ENCODE results near the gene NAP1L1.
"Not testable (repeated sequence)": the region's sequence is repeated elsewhere in the genome, so short reads cannot be mapped to it uniquely, and the experiment has no call there.

Gene NAP1L1

GRCh38 chr12:76018672-76019071 lies 65.8 kb downstream of the NAP1L1 start:
- no peak for DNase-seq

GRCh38 chr12:76018111-76018510 lies 66.4 kb downstream of the NAP1L1 start:
- DNase-seq: no peak

GRCh38 chr12:76014007-76014406 lies 70.5 kb downstream of the NAP1L1 start:
- no peak for DNase-seq

- no peak for DNase-seq
Observed at GRCh38 chr12:76013603-76014002, 70.9 kb downstream of the NAP1L1 start.

- DNase-seq: no peak
Observed at GRCh38 chr12:76012644-76013043, 71.8 kb downstream of the NAP1L1 start.

GRCh38 chr12:76010732-76011458 lies 73.6 kb downstream of the NAP1L1 start:
- peak; percentile 48 for DNase-seq

- DNase-seq: no peak
Observed at GRCh38 chr12:76008428-76008827, 76.1 kb downstream of the NAP1L1 start.

GRCh38 chr12:76007640-76008039 lies 76.8 kb downstream of the NAP1L1 start:
- no peak for DNase-seq

- DNase-seq: peak; percentile 75
Observed at GRCh38 chr12:76006028-76006925, 78.2 kb downstream of the NAP1L1 start.

- DNase-seq: no peak
Observed at GRCh38 chr12:76003355-76003638, 81.2 kb downstream of the NAP1L1 start.

- no peak for DNase-seq
Observed at GRCh38 chr12:76002598-76003354, 81.7 kb downstream of the NAP1L1 start.

GRCh38 chr12:75998292-75999063 lies 86.0 kb downstream of the NAP1L1 start:
- no peak for DNase-seq

GRCh38 chr12:75997658-75998057 lies 86.8 kb downstream of the NAP1L1 start:
- no peak for DNase-seq

GRCh38 chr12:75996861-75997447 lies 87.5 kb downstream of the NAP1L1 start:
- no peak for DNase-seq

- no peak for DNase-seq
Observed at GRCh38 chr12:75995691-75996090, 88.8 kb downstream of the NAP1L1 start.

GRCh38 chr12:75994069-75994740 lies 90.3 kb downstream of the NAP1L1 start:
- DNase-seq: no peak

- no peak for DNase-seq
Observed at GRCh38 chr12:75991753-75992152, 92.7 kb downstream of the NAP1L1 start.

- no peak for DNase-seq
Observed at GRCh38 chr12:75990189-75990912, 94.1 kb downstream of the NAP1L1 start.

- DNase-seq: not testable (repeated sequence)
Observed at GRCh38 chr12:75987709-75988108, 96.8 kb downstream of the NAP1L1 start.
